Ovary (tissue), 3 donors: ENCODE results near the gene IL12RB2.

ENCODE experiments used
- CTCF ChIP-seq, 3 donors: fragments of 450-650 bp in 2 of 3; fragments of 200-600 bp in 1 of 3; IDR thresholded peaks; one replicate each; pipeline versions ENCODE4 v1.5.1 to v1.8.0; 2016 to 2022; ENCODE audit warnings: antibody characterized with exemption in 3 of 3, mild to moderate bottlenecking in 1 of 3
- EP300 ChIP-seq: sonication (generic); formaldehyde crosslinking; IDR thresholded peaks from one replicate; pipeline ENCODE4 v1.6.1; 2017; ENCODE audit warnings: antibody characterized with exemption
- POLR2A ChIP-seq: fragments of 450-650 bp; IDR thresholded peaks from one replicate; pipeline ENCODE4 v1.6.1; 2017; ENCODE audit warnings: antibody characterized with exemption, mild to moderate bottlenecking, moderate library complexity
- donor health status: DM: no; HTN: no; CAD: no.

DNA sequence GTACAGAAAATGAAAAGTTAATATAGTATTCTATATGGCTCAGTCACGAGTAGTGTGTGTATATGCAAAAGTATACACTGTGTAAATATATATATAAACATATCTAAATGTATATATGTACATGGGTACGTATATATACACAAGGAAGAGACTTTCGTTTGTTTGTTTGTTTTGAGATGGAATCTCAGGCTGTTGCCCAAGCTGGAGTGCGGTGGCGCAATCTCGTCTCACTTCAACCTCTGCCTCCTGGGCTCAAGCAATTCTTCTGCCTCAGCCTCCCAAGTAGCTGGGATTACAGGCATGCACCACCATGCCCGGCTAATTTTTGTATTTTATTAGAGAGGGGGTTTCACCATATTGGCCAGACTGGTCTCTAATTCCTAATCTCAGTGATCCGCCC is 16.4 kb downstream of the IL12RB2 start:
- TF ChIP-seq CTCF (IDR thresholded peaks at IDR 0.05), result no peak
- TF ChIP-seq POLR2A, result no peak
- no peak for TF ChIP-seq EP300
